Loucy (cell line): ENCODE measurements around the gene SPI1.

ENCODE experiments used
- H2AFZ ChIP-seq: fragments of 200-600 bp; sonication (generic); 2 replicates; pipeline ENCODE4 v1.6.0; 2016; ENCODE audit warnings: antibody characterized with exemption, mild to moderate bottlenecking, low read length, moderate library complexity
- H3F3A ChIP-seq: fragments of 200-600 bp; 2 replicates; pipeline ENCODE4 v1.6.0; 2016; ENCODE audit warnings: antibody characterized with exemption, low read depth, mild to moderate bottlenecking
- H3K27me3 ChIP-seq: fragments of 200-600 bp; sonication (generic); 2 replicates; pipeline ENCODE4 v1.6.1; 2014; ENCODE audit warnings: low read length, mild to moderate bottlenecking; ENCODE audit not compliant: insufficient read depth, poor library complexity, severe bottlenecking
- H3K36me3 ChIP-seq: fragments of 200-600 bp; sonication (generic); 2 replicates; pipeline ENCODE4 v1.6.1; 2016; ENCODE audit warnings: low read length; ENCODE audit not compliant: insufficient read depth
- H3K4me1 ChIP-seq: fragments of 200-600 bp; sonication (generic); 2 replicates; pipeline ENCODE4 v1.5.1; 2014; ENCODE audit warnings: low read length, mild to moderate bottlenecking; ENCODE audit not compliant: insufficient read depth, poor library complexity, severe bottlenecking
- H3K4me2 ChIP-seq: fragments of 200-600 bp; sonication (generic); 2 replicates; pipeline ENCODE4 v1.6.0; 2014; ENCODE audit warnings: antibody characterized with exemption, low read length, low read depth, mild to moderate bottlenecking; ENCODE audit not compliant: poor library complexity, severe bottlenecking
- H3K4me3 ChIP-seq: fragments of 200-600 bp; sonication (generic); 2 replicates; pipeline ENCODE4 v1.5.1; 2014; ENCODE audit warnings: low read length, mild to moderate bottlenecking, mixed read lengths; ENCODE audit not compliant: poor library complexity, severe bottlenecking
- H3K79me2 ChIP-seq: fragments of 200-600 bp; sonication (generic); 2 replicates; pipeline ENCODE4 v1.6.1; 2014; ENCODE audit warnings: low read length; ENCODE audit not compliant: insufficient read depth
- H3K9ac ChIP-seq: fragments of 200-600 bp; sonication (generic); 2 replicates; pipeline ENCODE4 v1.6.0; 2014; ENCODE audit warnings: mild to moderate bottlenecking, low read depth, low read length, moderate library complexity; ENCODE audit not compliant: poor library complexity, severe bottlenecking
- H3K9me2 ChIP-seq: fragments of 200-600 bp; sonication (generic); replicated peaks from 2 replicates; pipeline ENCODE4 v1.6.1; 2016; ENCODE audit warnings: low read depth, low read length, mixed read lengths
- H3K9me3 ChIP-seq: fragments of 200-600 bp; sonication (generic); 2 replicates; pipeline ENCODE4 v1.6.1; 2014; ENCODE audit warnings: mild to moderate bottlenecking, antibody characterized with exemption, low read length, low read depth; ENCODE audit not compliant: insufficient read depth
- H4K20me1 ChIP-seq: fragments of 200-600 bp; sonication (generic); 2 replicates; pipeline ENCODE4 v1.6.0; 2014; ENCODE audit warnings: antibody characterized with exemption, low read length, mild to moderate bottlenecking; ENCODE audit not compliant: insufficient read depth, poor library complexity, severe bottlenecking
- EZH2phosphoT487 ChIP-seq: fragments of 200-600 bp; IDR thresholded peaks from 2 replicates; pipeline ENCODE4 v1.6.1; 2018; ENCODE audit warnings: antibody characterized with exemption, mild to moderate bottlenecking, moderate library complexity, borderline replicate concordance
- TF ChIP-seq, protein P1 (sequence below): fragments of 200-600 bp; sonication (generic); conservative IDR thresholded peaks from 2 replicates; pipeline ENCODE4 v1.5.1; 2014; ENCODE audit warnings: mild to moderate bottlenecking, antibody characterized with exemption, low read length

Gene SPI1

DNA sequence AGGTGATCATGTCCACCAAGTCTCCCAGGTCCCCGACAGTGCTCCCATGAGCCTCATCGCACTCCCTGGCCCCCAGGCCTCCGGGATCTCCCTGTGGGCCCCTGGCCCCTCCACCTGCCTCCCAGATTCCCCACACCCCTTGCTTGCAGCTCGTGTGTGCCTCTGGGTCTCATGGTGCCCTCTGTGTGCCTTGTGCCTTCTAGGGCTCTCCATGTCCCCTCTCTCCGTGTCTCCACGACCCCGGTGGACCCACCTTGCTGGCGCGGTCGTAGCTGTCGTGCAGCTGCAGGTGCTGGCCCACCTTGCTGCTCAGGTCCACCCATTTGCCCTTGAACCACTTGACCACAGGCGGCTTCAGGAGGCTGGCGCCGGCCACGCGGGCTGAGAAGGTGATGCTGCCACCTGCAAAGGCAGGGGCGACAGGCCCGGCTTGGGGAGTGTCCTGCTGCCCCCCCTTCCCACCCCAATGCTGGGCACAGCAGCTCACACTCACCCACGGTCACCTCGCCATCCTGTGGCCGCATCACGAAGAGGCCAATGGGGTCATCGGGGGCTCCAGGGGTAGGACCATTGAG is 28.7 kb downstream of the SPI1 start:
- Histone ChIP-seq H2AFZ (no peak overlapping the region), H3K4me2 (no peak overlapping the region), H3F3A (no peaks in the 10 kb centered on the region)

DNA sequence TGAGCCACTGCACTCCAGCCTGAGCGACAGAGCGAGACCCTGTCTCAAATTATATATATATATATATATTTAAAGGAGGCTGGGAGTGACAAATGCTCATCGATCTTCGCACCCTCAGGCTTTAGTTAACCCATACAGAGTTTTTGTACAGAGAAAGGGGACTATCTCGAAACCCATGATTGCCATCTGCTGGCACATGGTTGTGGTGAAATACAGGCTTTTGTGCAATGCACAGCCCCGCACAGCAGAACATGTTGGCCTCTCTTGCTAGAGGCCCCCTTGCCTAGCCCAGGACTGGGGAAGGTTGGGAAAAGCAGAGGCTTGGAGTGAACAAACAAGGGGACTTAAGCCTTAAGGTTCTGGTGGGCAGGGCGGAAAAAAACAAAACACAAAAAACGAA is 29.5 kb downstream of the SPI1 start:
- no peaks in the 10 kb centered on the region for H3K9me2 ChIP-seq
- H3K27me3 ChIP-seq, result no peaks in the 10 kb centered on the region
- no peak overlapping the region for H3K4me3 ChIP-seq
- no peaks in the 10 kb centered on the region for H4K20me1 ChIP-seq
- H3K4me2 ChIP-seq, result no peak overlapping the region
- no peaks in the 10 kb centered on the region for H3K4me1 ChIP-seq
- H3K9ac ChIP-seq, result peak overlapping the region; percentile 3
- 0 out of 2 replicates have a peak overlapping the region, but pooled peaks have one; percentile 3 for H2AFZ ChIP-seq
- H3F3A ChIP-seq, result no peaks in the 10 kb centered on the region
- H3K79me2 ChIP-seq, result no peaks in the 10 kb centered on the region
- H3K36me3 ChIP-seq, result no peaks in the 10 kb centered on the region
- no peaks in the 10 kb centered on the region for H3K9me3 ChIP-seq
- TF ChIP-seq EZH2phosphoT487, result no peak
- TF ChIP-seq, protein P1, sequence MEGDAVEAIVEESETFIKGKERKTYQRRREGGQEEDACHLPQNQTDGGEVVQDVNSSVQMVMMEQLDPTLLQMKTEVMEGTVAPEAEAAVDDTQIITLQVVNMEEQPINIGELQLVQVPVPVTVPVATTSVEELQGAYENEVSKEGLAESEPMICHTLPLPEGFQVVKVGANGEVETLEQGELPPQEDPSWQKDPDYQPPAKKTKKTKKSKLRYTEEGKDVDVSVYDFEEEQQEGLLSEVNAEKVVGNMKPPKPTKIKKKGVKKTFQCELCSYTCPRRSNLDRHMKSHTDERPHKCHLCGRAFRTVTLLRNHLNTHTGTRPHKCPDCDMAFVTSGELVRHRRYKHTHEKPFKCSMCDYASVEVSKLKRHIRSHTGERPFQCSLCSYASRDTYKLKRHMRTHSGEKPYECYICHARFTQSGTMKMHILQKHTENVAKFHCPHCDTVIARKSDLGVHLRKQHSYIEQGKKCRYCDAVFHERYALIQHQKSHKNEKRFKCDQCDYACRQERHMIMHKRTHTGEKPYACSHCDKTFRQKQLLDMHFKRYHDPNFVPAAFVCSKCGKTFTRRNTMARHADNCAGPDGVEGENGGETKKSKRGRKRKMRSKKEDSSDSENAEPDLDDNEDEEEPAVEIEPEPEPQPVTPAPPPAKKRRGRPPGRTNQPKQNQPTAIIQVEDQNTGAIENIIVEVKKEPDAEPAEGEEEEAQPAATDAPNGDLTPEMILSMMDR, result peak; percentile 53

More for the DNA sequence above, 28.7 kb downstream of the SPI1 start:
- no peaks in the 10 kb centered on the region for H3K9me3 ChIP-seq
- H3K9me2 ChIP-seq, result no peaks in the 10 kb centered on the region
- no peaks in the 10 kb centered on the region for H3K36me3 ChIP-seq
- no peaks in the 10 kb centered on the region for H3K79me2 ChIP-seq
- H3K27me3 ChIP-seq, result no peaks in the 10 kb centered on the region
- peak overlapping the region; percentile 3 for H3K9ac ChIP-seq
- H4K20me1 ChIP-seq, result no peaks in the 10 kb centered on the region
- H3K4me3 ChIP-seq, result no peak overlapping the region
- H3K4me1 ChIP-seq, result no peaks in the 10 kb centered on the region
- TF ChIP-seq, protein P1, result no peak
- no peak for TF ChIP-seq EZH2phosphoT487

DNA sequence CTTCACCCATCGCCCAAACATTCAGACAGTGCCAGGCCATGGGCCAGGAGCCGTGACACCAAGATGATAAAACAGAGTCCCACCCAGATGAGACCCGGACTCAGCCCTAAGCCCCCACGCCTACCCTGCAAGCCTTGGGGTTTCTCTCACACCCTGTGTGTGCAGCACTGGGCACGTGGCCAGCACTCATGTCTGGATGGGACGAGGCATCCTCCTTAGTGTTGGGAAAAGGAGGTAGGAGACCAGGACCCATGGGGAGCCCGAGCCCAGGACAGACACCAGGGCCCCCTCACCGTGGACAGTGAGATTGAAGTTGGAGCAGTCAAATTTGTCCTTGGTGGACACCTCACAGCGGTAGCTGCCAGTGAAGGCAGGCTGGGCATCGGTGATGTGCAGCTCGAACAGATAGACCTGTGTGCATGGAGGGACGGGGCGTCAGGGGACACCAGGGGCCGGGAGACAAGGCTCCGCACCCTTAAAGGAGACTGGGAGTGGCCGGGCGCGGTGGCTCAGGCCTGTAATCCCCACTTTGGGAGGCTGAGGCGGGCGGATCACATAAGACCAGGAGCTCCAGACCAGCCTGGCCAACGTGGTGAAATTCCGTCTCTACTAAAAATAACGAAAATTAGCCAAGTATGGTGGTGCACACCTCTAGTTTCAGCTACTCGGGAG is 30.1 kb downstream of the SPI1 start:
- no peak overlapping the region for H2AFZ ChIP-seq
- TF ChIP-seq, protein P1, result no peak
- TF ChIP-seq EZH2phosphoT487, result no peak

More for the DNA sequence above, 30.1 kb downstream of the SPI1 start:
- Histone ChIP-seq H3K9me2 (no peaks in the 10 kb centered on the region), H3K79me2 (no peaks in the 10 kb centered on the region), H3K4me2 (no peak overlapping the region), H3K9ac (no peak overlapping the region), H4K20me1 (no peaks in the 10 kb centered on the region), H3K36me3 (no peaks in the 10 kb centered on the region), H3K27me3 (no peaks in the 10 kb centered on the region), H3K4me1 (no peaks in the 10 kb centered on the region), H3K4me3 (no peak overlapping the region), H3K9me3 (no peaks in the 10 kb centered on the region), H3F3A (no peaks in the 10 kb centered on the region)
